ENCODE results near the gene PPIB. TPM values are rescaled to one million over a fixed set of nuclear protein-coding genes. Genes with fewer than 3 reads are reported as not detected.

PPIB gene
- polyA plus RNA-seq, 5 donors = 475 to 712 (median 538) TPM

GRCh38 chr15:64161688-64162477 is 939 bp downstream of the PPIB start:
- DNase-seq = no peak

DNA sequence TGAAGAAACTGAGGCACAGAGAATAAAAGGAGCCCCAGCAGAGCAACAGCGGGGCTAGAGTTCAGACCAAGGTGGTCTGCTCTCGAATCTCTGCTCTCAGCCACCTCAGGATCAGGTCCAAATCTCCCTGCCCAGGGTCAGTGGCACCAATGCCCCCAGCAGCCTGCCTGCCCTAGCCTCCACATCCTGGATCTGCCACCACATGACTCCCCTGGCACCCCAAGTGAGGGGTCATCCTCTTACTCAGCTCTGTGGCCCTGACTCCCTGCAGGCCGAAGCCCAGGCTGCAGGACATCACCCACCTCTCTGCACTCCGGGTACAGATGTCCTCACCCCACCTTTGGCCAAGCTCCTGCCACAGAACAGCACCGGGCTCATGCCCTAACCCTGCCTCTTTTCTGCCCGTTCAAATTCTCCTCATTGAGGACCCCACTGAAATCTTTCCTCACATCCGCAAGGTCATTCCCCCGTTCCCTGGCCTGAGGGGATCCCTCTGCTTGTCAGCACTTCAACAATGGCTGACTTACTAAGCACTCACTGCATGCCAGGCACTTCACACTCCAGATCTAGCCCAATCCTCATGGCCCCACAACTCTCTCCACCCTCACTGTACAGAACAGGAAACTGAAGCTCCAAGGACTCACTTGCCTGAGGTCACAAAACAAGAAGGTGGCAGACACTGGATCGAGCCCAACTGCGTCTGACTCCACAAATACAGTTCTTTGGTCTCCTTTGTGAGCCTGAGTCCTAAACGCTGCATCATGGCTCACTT is 4.3 kb downstream of the PPIB start:
- DNase-seq = no peak

DNA sequence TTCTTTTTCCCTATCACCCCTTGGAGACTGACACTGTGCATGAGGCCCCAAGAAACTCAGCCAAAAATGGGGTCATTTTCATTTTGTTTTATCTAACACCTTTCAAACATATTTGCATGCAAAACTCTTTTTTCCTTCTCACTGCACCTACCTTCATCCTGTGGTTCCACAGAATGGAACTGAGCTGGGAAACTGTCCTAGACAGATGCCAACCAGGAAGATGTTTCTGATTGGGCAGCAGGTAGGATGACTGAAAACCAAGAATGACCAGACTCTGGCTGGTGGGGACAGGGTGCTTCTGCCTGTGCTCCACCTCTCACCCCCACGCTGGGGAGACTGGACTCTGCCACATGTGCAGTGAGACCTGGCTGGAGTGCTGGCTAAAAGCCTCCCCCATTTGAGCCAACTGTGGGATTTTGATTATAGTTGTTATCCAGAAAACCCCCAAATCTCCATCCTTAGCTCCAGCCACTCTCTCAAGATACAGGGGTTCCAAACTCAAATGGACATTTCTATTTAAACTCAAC is 5.2 kb downstream of the PPIB start:
- DNase-seq = no peak

DNA sequence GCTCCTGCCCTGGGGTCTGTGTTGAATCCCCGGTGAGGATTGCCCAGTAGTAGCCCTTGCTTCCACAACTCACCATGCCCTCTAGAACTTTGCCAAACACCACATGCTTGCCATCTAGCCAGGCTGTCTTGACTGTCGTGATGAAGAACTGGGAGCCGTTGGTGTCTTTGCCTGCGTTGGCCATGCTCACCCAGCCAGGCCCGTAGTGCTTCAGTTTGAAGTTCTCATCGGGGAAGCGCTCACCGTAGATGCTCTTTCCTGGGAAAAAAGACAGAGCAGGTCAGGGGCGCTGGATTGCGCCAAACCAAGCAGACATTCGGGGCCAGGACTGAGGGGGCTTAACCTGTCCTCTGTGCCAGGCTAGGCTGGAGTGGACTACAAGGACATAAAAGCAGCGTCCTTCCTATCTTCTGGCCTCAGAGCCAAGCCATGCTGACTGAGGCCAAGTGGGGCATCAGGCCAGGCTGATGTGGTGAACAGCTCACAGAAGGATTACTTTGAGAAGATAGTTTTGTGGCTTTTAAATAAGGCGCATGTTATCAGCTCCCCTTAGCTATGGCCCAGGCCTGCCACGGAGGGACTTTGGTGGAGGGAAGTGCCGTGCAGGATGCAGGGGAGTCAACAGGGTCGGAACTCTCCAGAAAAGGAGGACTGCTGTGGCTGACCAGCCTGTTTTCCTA is 6.0 kb downstream of the PPIB start:
- no peak for DNase-seq

DNA sequence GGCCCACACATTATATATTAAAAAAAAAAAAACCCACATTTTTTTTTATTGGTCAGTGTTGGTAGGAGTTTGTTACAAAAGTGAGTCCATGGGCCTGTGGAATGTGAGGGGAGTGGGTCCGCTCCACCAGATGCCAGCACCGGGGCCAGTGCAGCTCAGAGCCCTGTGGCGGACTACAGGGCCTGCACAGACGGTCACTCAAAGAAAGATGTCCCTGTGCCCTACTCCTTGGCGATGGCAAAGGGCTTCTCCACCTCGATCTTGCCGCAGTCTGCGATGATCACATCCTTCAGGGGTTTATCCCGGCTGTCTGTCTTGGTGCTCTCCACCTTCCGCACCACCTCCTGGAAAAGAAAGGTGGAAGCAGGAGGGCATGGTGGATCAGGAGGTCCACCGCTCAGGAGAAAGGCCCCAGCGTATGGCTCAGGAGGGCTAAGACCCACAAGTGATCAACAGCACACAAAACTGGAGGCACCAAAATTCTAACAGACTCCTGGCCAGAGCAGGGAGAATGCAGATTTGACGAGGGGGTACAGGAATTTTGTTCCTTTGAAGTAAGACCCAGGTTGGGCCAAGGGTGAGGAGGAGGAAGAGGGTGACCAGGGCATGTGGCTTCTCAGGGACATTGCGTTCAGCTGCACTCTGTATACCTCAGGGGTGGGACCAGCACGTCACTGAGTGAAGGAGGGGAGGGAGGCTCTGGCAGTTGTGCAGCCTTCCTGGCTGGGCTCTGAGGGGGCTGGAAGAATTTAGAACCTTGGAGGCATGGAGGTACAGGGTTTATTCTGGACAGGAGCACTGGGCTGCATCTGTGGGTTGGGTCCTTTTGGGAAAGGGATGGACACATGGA is 6.8 kb downstream of the PPIB start:
- DNase-seq = no peak

- peak; percentile 75 to 84 for DNase-seq
Observed at GRCh38 chr15:64153480-64154367, 9.1 kb downstream of the PPIB start.

GRCh38 chr15:64152507-64153387 is 10.1 kb downstream of the PPIB start:
- DNase-seq = no peak

GRCh38 chr15:64151727-64152506 is 10.9 kb downstream of the PPIB start, which contains the start of gene SNX22:
TSS of gene SNX22 (plus strand) at chr15:64151731. CDS start at chr15:64151776, 45 bp downstream.
- no peak for DNase-seq

DNA sequence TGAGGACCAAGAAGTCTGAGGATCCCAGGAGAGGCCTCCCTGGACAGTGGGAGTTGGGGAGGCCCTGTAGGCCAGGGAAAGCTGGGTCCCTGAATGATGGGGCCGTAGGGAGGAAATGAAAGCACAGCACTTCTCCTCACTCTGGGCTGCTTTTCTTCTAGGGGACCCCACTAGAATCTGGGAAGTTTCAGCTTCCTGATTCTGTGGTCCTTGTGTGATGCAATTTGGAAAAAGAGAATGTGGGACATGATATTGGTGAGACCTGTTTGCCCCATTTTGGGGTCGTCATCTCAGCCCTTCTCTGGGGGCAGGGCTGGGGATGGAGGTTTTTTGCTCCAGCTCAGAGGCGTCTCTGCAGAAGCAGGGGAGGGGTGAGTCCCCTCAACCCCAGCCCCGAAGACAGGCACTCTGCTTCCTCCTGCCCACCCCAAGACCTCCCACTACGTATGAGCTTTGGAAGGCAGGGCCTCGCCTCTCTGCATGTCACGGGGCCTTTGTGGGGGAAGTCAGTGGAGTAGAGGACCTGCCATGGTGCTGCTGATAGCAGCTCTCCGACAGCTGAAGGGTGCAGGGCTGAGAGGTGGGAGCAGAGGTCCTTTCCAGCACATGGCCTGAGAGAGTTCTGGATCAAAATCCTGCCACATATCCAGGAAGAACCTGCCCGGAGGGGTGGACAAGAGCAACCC is 12.8 kb downstream of the PPIB start:
- DNase-seq = no peak

- DNase-seq = no peak
Observed at GRCh38 chr15:64149424-64149823, 13.4 kb downstream of the PPIB start.

DNA sequence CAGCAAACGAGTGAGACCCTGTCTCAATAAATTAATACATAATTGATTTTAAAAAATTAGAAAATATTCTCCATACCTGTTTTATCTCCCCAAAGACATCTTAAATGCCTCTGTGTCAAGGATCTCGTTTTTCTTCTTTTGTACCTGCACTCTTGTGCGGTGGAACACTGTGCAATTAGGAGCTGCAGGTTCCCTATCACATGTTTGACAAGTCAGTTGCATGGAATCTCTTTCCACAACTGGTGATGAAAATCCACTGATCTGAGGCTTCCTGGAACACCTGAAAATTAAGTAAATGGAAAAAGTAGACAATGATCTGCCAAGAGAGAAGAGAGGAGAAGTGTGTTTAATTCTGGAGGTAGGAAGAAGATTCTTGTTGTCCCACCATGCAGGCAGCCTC is 14.2 kb downstream of the PPIB start:
- DNase-seq = no peak

DNA sequence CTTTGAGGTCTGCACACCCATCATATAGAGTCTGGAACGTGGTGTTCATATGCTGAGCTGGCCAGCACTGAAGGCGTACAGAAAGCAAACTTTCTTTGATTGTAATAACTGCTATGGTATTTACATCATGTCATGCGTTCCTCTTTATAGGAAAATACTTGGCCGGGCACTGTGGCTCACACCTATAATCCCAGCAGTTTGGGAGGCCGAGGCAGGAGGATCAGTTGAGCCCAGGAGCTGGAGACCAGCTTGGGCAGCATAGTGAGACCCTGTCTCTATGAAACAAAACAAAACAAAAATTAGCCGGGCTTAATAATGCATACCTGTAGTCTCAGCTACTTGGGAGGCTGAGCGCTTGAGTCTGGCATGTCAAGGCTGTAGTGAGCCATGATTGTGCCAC is 14.7 kb downstream of the PPIB start:
- no peak for DNase-seq

DNA sequence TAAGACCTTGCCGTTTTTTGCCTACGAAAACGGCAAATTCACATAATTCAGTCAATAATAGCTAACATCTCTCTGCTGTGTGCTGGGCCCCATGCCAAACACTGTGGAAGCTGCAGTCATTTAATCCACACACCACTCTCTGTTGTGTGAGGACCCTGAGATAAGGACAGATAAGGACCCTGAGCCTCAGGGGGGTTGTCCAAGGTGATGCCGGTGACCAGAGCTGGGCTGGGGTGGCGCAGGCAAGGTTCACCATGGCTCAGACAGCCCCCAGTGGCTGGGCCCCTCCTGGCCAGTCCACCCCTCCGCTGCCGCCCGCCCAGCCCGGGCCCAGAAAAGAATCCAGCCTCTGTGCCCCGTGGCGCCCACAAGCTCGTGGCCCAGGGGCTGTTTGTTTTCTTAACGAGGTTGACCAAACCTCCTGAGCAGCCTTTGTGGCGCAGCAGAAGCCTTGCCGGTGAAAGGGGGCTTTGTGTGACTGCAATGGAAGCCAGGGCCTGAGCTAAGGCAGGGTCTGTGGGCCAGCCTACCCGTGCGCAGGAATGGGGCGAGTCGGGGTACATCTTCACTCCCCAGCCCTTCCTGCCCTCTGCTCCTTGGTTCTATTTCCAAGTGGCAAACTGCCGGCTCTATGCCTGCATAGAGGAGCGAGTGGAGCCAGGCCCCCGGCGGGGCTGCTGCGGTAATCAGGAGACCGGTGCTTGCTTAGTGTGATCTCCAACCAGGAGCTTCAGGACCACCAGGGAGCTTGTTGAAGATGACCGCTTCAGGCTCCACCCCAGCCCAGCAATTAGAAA is 15.7 kb downstream of the PPIB start:
- DNase-seq = no peak

DNA sequence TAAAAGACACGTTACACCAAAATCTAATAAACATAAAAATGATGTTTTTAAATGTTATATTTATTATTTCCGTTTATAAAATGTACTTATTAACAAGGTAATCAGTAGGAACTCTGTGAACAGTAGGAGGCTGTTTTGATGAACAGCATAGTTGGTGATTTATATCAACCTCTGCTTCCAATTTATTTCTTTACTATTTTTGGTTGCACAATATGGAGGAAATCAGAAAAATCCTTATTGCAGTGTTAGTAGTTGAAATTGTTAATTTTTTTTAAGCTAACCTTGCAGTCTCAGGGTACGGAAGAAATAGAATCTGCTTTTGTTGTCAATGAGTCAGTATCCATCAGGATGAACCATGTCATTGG is 16.3 kb downstream of the PPIB start:
- no peak for DNase-seq

GRCh38 chr15:64146041-64146440 is 16.8 kb downstream of the PPIB start:
- no peak for DNase-seq

DNA sequence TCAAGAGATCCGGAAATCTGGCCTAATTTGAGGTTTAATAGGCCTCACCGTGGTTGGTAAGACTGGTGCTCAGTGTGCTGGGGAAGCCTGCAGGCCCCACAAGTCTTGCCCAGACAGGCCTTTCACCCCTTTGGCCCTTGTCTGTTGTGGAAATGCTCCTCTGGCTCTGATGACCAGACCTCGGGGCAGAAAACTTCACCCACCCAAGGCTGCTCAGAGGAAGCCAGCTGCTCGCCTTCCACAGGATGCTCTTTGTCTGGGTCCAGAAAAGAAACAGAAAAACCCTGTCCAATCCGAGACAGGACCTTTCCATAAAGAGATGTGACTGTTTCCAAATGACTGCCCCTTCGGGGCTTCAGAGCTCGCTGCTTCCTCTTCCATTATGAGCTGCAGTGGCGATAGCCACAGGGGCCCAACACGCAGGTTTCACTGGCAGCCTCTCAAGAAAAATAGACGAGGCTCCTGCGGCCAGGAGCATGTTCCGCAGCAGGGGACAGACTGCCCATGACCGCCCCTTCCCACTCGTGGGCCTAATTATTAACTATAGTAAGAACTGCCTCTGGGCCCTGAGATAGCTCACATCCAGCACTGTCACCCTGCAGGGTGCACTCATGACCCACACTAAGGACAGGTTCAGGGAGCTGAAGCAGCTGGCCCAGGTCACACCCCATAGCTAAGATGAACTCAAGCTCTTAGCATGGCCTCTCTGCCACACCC is 18.1 kb downstream of the PPIB start:
- DNase-seq = no peak

Data from right lung (tissue), 5 donors.